IPS-NIHi7 (cell line): ENCODE results near the gene SLC38A2.

ENCODE experiments used
- DNase-seq: peaks from one replicate; pipeline ENCODE4 v3.0.0; 2012; ENCODE audit warnings: mixed read lengths; ENCODE audit errors: extremely low spot score

SLC38A2 gene

DNA sequence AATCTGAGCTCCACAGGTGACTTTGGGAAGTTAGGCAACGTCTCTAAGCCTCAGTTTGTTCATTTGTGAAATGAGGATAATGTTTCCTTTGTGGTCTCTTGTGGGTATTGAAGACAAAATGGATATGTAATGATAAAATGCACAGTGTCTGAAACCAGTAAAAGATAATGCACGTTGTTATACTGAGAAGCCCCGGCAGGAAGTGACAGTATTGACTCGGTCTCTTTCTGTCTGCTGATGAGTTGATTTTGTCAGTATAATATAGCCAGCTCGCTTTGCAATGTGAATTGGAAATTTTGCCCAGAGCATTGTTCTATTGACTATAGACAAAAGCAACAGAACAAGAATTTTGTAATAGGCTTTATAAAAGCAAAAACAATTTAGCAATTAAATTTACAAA, 54.5 kb downstream of the SLC38A2 start:
- no peak for DNase-seq
